GM23338 (cell line): ENCODE measurements around the gene MCM3AP. TPM values are rescaled to one million over a fixed set of nuclear protein-coding genes. Genes with fewer than 3 reads are reported as not detected.

Source experiments
- ATAC-seq: fragments of 200-7000 bp; cut with Tn5 transposase; 3 replicates; pipeline ENCODE4 v1.9.1; 2020
- DNase-seq: peaks from one replicate; pipeline ENCODE4 v3.0.0-alpha.2; 2015; ENCODE audit warnings: low spot score
- H2AFZ ChIP-seq: fragments of 200-600 bp; sonication (generic); 2 replicates; pipeline ENCODE4 v1.8.0; 2016; ENCODE audit warnings: antibody characterized with exemption, mild to moderate bottlenecking, moderate library complexity
- H3F3A ChIP-seq: fragments of 200-600 bp; sonication (generic); replicated peaks from 2 replicates; pipeline ENCODE4 v1.8.0; 2017; ENCODE audit warnings: antibody characterized with exemption, mixed run types, low read depth
- H3K27ac ChIP-seq: fragments of 200-600 bp; sonication (generic); 2 replicates; pipeline ENCODE4 v1.6.1; 2016; ENCODE audit warnings: low read depth
- H3K27me3 ChIP-seq: fragments of 200-600 bp; sonication (generic); 2 replicates; pipeline ENCODE4 v1.8.0; 2016; ENCODE audit warnings: mild to moderate bottlenecking, mixed run types, moderate library complexity; ENCODE audit not compliant: insufficient read depth
- H3K36me3 ChIP-seq: fragments of 200-600 bp; sonication (generic); 2 replicates; pipeline ENCODE4 v1.8.0; 2016; ENCODE audit warnings: mild to moderate bottlenecking; ENCODE audit not compliant: insufficient read depth
- H3K4me1 ChIP-seq: fragments of 200-600 bp; sonication (generic); 2 replicates; pipeline ENCODE4 v1.8.0; 2016; ENCODE audit warnings: mild to moderate bottlenecking, moderate library complexity; ENCODE audit not compliant: insufficient read depth
- H3K4me2 ChIP-seq: fragments of 200-600 bp; sonication (generic); 2 replicates; pipeline ENCODE4 v1.7.1; 2017; ENCODE audit warnings: mixed run types
- H3K4me3 ChIP-seq: fragments of 200-600 bp; sonication (generic); 2 replicates; pipeline ENCODE4 v1.6.1; 2016; ENCODE audit warnings: mixed run types
- H3K79me2 ChIP-seq: fragments of 200-600 bp; sonication (generic); replicated peaks from 2 replicates; pipeline ENCODE4 v1.8.0; 2017; ENCODE audit warnings: mild to moderate bottlenecking; ENCODE audit not compliant: insufficient read depth
- H3K9me2 ChIP-seq: fragments of 200-600 bp; sonication (generic); 2 replicates; pipeline ENCODE4 v1.8.0; 2017; ENCODE audit not compliant: insufficient read depth
- H4K20me1 ChIP-seq: fragments of 200-600 bp; sonication (generic); replicated peaks from 2 replicates; pipeline ENCODE4 v1.8.0; 2017; ENCODE audit warnings: mild to moderate bottlenecking; ENCODE audit not compliant: insufficient read depth
- H3K27ac Mint-ChIP-seq: 2 replicates; pipeline ENCODE4 v1.8.0; 2020; ENCODE audit warnings: inconsistent platforms, mild to moderate bottlenecking, moderate library complexity, mixed read lengths
- H3K27me3 Mint-ChIP-seq: 3 replicates; pipeline ENCODE4 v1.8.0; 2022; ENCODE audit warnings: low read depth, mild to moderate bottlenecking, moderate library complexity, mixed read lengths, inconsistent platforms; ENCODE audit not compliant: insufficient read depth, poor library complexity
- H3K36me3 Mint-ChIP-seq: 3 replicates; pipeline ENCODE4 v1.8.0; 2021; ENCODE audit warnings: low read depth, mild to moderate bottlenecking, inconsistent platforms, moderate library complexity, mixed read lengths
- H3K4me1 Mint-ChIP-seq: 3 replicates; pipeline ENCODE4 v1.8.0; 2020; ENCODE audit warnings: mild to moderate bottlenecking, inconsistent platforms, mixed read lengths
- H3K4me3 Mint-ChIP-seq: 3 replicates; pipeline ENCODE4 v1.8.0; 2021; ENCODE audit warnings: moderate library complexity, mild to moderate bottlenecking, inconsistent platforms, mixed read lengths
- H3K9me3 Mint-ChIP-seq: 3 replicates; pipeline ENCODE4 v1.8.0; 2020; ENCODE audit warnings: moderate library complexity, mild to moderate bottlenecking, inconsistent platforms, mixed read lengths
- CREB1 ChIP-seq: fragments of 250-450 bp; sonication (Bioruptor Pico); IDR thresholded peaks from 2 replicates; pipeline ENCODE4 v1.5.0; 2020; ENCODE audit warnings: low read depth, mild to moderate bottlenecking, moderate library complexity
- ETS1 ChIP-seq: IDR thresholded peaks from 2 replicates; pipeline ENCODE4 v1.6.1; 2016; ENCODE audit warnings: antibody characterized with exemption
- EZH2 ChIP-seq: fragments of 200-600 bp; sonication (generic); IDR thresholded peaks from one replicate; pipeline ENCODE4 v1.8.0; 2017; ENCODE audit warnings: antibody characterized with exemption, mild to moderate bottlenecking, low read depth; ENCODE audit not compliant: unreplicated experiment
- EZH2phosphoT487 ChIP-seq: fragments of 200-600 bp; sonication (generic); IDR thresholded peaks from one replicate; pipeline ENCODE4 v1.8.1; 2018; ENCODE audit warnings: antibody characterized with exemption; ENCODE audit not compliant: unreplicated experiment
- JUNB ChIP-seq: IDR thresholded peaks from one replicate; pipeline ENCODE4 v1.6.1; 2016; ENCODE audit warnings: antibody characterized with exemption; ENCODE audit not compliant: unreplicated experiment
- NANOG ChIP-seq: IDR thresholded peaks from 2 replicates; pipeline ENCODE4 v1.6.1; 2016; ENCODE audit warnings: antibody characterized with exemption, borderline replicate concordance
- POLR2AphosphoS5 ChIP-seq: IDR thresholded peaks from 2 replicates; pipeline ENCODE4 v1.6.1; 2016; ENCODE audit warnings: antibody characterized with exemption, low read depth
- REST ChIP-seq: IDR thresholded peaks from one replicate; pipeline ENCODE4 v1.6.1; 2018; ENCODE audit warnings: antibody characterized with exemption; ENCODE audit not compliant: unreplicated experiment
- STAT1 ChIP-seq: IDR thresholded peaks from one replicate; pipeline ENCODE4 v1.6.1; 2016; ENCODE audit warnings: antibody characterized with exemption; ENCODE audit not compliant: unreplicated experiment
- ZNF114 ChIP-seq: fragments of 250-450 bp; sonication (Bioruptor Pico); IDR thresholded peaks from 2 replicates; pipeline ENCODE4 v1.5.0; 2020; ENCODE audit warnings: mild to moderate bottlenecking, moderate library complexity
- ZNF331 ChIP-seq: fragments of 250-450 bp; sonication (Bioruptor Pico); IDR thresholded peaks from 2 replicates; pipeline ENCODE4 v1.5.0; 2020; ENCODE audit warnings: low read depth, mild to moderate bottlenecking, moderate library complexity
- ZNF462 ChIP-seq: fragments of 250-450 bp; sonication (Bioruptor Pico); IDR thresholded peaks from 2 replicates; pipeline ENCODE4 v1.5.0; 2020; ENCODE audit warnings: mild to moderate bottlenecking, moderate library complexity
- polyA plus RNA-seq: library from polyadenylated mRNA; unstranded; fragments of >200 nt; fragmentation: Nextera tagmentation; extraction: Ambion mirVana; gene quantifications from 2 replicates; pipeline ENCODE4 v1.2.1, GENCODE V29; 2016
- total RNA-seq: library from RNA; depleted of rRNA; stranded (reverse); fragments of >200 nt; shearing (Covaris generic); gene quantifications from 2 replicates; pipeline ENCODE4 v1.2.3, GENCODE V29; 2014

The MCM3AP gene
- total and polyA plus RNA-seq, 2 experiments from 2014 or later: 39.2 to 123 TPM

- no peak for TF ChIP-seq ZNF114
- no peak for TF ChIP-seq ETS1
These were observed 62.2 kb downstream of the MCM3AP start (continued) for GRCh38 chr21:46223217-46223616.

GRCh38 chr21:46222436-46223116 lies 62.8 kb downstream of the MCM3AP start:
- peaks cover 94% of the 10 kb centered on the region for H3K79me2 ChIP-seq
- peaks cover 14% of the 10 kb centered on the region for H3K4me1 ChIP-seq
- peaks cover 43% of the 10 kb centered on the region for H4K20me1 ChIP-seq
- Mint-ChIP-seq H3K27me3 (peaks cover 5% of the 10 kb centered on the region), H3K27ac (no peak overlapping the region), H3K9me3 (peaks cover 19% of the 10 kb centered on the region), H3K36me3 (peaks cover 49% of the 10 kb centered on the region), H3K4me1 (peaks cover 15% of the 10 kb centered on the region), H3K4me3 (no peak overlapping the region)
- H3K27ac ChIP-seq: 0 out of 2 replicates have a peak overlapping the region, but pooled peaks have one; percentile 32
- H3K9me2 ChIP-seq: no peaks in the 10 kb centered on the region
- H2AFZ ChIP-seq: no peak overlapping the region
- peaks cover 10% of the 10 kb centered on the region for H3K36me3 ChIP-seq
- DNase-seq (no peak), ATAC-seq (no peak)
- no peaks in the 10 kb centered on the region for H3K27me3 ChIP-seq
- 0 out of 2 replicates have a peak, but pooled peaks cover 5% of the 10 kb centered on the region for H3F3A ChIP-seq
- H3K4me3 ChIP-seq: no peak overlapping the region
- no peak overlapping the region for H3K4me2 ChIP-seq
- no peak for TF ChIP-seq EZH2
- no peak for TF ChIP-seq REST
- no peak for TF ChIP-seq ZNF114
- no peak for TF ChIP-seq EZH2phosphoT487
- no peak for TF ChIP-seq POLR2AphosphoS5
- TF ChIP-seq ZNF462 (CRISPR knock-in tag): no peak
- TF ChIP-seq NANOG: no peak
- TF ChIP-seq ETS1: no peak
- TF ChIP-seq JUNB: no peak
- no peak for TF ChIP-seq STAT1
- TF ChIP-seq CREB1 (CRISPR knock-in tag): no peak
- no peak for TF ChIP-seq ZNF331 (CRISPR knock-in tag)
